Measurements from ENCODE around the gene ACOX2.

Gene ACOX2

DNA sequence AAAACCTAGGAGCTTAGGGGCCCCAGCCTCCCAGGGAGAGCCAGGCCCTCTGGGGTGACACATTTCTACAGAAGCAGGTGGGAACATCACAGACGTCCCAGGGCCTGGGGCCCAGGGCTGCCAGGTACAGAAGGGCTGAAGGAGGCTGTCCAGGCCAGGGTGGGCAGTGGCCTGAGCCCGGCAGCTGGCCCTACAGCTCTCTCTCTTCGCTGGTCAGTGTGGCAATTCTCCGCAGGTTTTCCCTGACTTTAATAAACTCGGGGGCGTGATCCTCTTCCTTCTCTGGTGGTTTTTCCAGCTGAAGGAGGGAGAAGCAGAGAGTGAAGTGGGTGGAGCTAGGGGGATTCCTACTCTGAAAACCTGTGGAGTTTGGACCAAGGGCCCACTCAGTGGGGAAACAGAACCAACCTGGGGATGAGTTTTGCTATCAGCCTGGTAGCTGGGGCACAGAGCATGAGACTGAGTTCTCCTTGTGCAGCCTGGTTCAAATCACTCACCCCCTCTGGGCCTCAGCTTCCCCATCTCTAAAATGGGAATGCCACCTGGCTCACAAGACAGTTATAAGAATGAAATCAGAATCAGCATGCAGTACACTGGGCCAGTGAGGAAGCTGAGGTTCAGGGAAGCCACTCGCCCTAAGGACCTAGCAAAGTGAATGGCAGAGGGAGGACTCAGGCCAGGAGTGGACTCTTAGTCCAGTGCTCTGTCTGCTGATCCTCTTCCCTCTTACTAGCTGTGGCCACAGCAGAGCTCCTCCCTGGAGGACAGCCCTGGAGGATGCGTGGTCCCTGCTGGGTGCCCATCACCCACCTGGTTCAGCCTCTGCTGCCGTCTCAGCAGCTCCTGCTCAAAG, 29.6 kb upstream of the ACOX2 start:
- DNase-seq (ENCODE audit: low spot score), result no peak
- no peak overlapping the region for H3K4me3 ChIP-seq
- TF ChIP-seq, protein P1, sequence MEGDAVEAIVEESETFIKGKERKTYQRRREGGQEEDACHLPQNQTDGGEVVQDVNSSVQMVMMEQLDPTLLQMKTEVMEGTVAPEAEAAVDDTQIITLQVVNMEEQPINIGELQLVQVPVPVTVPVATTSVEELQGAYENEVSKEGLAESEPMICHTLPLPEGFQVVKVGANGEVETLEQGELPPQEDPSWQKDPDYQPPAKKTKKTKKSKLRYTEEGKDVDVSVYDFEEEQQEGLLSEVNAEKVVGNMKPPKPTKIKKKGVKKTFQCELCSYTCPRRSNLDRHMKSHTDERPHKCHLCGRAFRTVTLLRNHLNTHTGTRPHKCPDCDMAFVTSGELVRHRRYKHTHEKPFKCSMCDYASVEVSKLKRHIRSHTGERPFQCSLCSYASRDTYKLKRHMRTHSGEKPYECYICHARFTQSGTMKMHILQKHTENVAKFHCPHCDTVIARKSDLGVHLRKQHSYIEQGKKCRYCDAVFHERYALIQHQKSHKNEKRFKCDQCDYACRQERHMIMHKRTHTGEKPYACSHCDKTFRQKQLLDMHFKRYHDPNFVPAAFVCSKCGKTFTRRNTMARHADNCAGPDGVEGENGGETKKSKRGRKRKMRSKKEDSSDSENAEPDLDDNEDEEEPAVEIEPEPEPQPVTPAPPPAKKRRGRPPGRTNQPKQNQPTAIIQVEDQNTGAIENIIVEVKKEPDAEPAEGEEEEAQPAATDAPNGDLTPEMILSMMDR (IDR thresholded peaks at IDR 0.05), result no peak
- no peak overlapping the region for H3K27ac ChIP-seq

- peak; percentile 52 for DNase-seq (ENCODE audit: low spot score)
- H3K27ac ChIP-seq, result no peak overlapping the region
- TF ChIP-seq, protein P1 (IDR thresholded peaks at IDR 0.05), result no peak
- no peak overlapping the region for H3K4me3 ChIP-seq
Measured at GRCh38 chr3:58565621-58566397, 28.8 kb upstream of the ACOX2 start.

DNA sequence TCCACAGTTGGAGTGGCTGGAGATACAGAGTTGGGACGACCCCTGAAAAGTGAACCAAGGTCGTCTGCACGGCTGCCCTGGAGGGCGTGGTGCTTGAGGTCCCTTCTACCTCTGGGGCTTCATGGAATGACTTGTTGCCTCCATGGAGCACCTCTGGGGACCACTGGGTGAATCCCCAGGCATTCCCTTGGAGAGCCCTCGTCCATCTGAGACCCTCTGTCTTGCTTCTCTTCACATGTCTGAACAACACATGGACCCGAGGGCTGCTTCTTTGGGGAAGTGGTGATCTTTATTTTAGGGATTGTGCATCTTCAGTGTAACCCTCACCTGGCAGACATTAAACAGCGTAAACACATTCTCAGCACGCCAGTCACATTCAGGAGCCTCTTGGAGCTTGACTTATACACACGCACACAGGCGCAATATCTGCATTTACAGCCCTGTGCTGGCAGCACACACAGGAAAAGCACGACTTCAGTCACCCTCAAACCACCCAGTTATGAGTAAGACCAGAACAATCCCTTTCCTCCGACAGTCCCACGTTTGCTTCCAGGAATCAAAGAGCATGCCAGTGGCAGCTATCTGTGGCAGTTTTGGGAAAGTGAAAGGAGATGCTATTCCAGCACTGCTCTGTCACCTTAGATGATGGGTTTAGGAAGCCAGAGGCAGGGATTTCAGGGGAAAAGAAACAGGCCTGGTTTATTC, 27.6 kb upstream of the ACOX2 start:
- Histone ChIP-seq H3K4me3 (no peak overlapping the region), H3K27ac (no peak overlapping the region)
- no peak for DNase-seq (ENCODE audit: low spot score)
- TF ChIP-seq, protein P1 (IDR thresholded peaks at IDR 0.05), result no peak

DNA sequence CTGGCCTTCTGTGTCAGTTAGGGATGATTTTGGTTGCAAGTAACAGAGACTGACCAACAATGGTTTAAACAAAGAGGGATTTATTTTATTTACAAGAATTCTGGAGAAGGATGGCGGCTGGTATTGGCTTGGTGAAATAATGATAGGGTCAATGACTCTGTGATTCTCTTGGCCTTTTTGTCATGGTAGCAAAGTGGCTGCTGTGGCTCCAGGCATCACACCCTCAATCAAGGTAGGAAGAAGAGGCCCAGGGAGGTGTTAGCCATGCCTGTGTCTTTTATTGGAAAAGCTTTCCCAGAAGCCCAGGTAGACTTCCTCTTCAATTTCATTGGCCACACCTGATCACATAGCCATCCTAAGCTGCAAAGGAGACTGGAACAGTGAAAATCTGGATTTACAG, 27.1 kb upstream of the ACOX2 start:
- Histone ChIP-seq H3K27ac (no peak overlapping the region), H3K4me3 (no peak overlapping the region)
- no peak for DNase-seq (ENCODE audit: low spot score)
- TF ChIP-seq, protein P1 (IDR thresholded peaks at IDR 0.05), result no peak

- TF ChIP-seq, protein P1 (IDR thresholded peaks at IDR 0.05), result no peak
- Histone ChIP-seq H3K4me3 (no peak overlapping the region), H3K27ac (no peak overlapping the region)
- no peak for DNase-seq (ENCODE audit: low spot score)
Measured at GRCh38 chr3:58563386-58564035, 26.5 kb upstream of the ACOX2 start.

DNA sequence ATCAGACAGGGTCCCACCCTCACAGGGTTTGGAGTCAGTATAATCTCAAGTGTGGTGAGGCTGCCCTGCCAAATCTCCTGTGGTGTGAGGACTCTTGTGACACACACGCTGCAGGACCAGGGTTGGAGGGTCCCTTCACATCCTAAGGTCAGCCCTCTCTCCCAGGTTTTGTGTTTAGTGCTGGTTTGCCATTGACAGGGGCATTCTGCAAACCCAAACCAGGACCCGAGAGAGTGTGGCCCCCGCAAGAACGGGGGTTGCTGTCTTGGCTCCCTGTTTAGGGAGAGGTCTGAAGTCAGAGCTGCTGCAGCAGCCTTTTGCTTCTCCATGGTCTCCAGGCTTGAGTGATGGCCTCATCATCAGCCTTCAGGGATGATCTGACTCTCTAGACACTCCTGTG, 25.5 kb upstream of the ACOX2 start:
- TF ChIP-seq, protein P1 (IDR thresholded peaks at IDR 0.05), result no peak
- Histone ChIP-seq H3K4me3 (no peak overlapping the region), H3K27ac (no peak overlapping the region)
- DNase-seq (ENCODE audit: low spot score), result no peak

Data from coronary artery (tissue), 2 donors.